Esophagus squamous epithelium (tissue), 4 donors: ENCODE measurements around the gene LDLRAD2.

Experiments used
- CTCF ChIP-seq, 6 experiments: fragments of 450-650 bp in 4 of 6; fragments of 200-600 bp in 2 of 6; sonication (generic) in 2 of 6; IDR thresholded peaks; one replicate each; pipeline ENCODE4 v1.5.1; 2016 to 2019; ENCODE audit warnings: antibody characterized with exemption in 6 of 6, mild to moderate bottlenecking in 4 of 6, moderate library complexity in 4 of 6
- POLR2A ChIP-seq, 4 donors: fragments of 450-650 bp; IDR thresholded peaks; one replicate each; pipeline ENCODE4 v1.6.1; 2017; ENCODE audit warnings: antibody characterized with exemption in 4 of 4, mild to moderate bottlenecking in 4 of 4, moderate library complexity in 3 of 4

- TF ChIP-seq POLR2A (IDR thresholded peaks at IDR 0.05) (no peak), CTCF (IDR thresholded peaks at IDR 0.05) (no peak)
Measured at GRCh38 chr1:21865609-21865942, 53.5 kb downstream of the LDLRAD2 start.
